Measurements from ENCODE around the gene WHRN.

DNA sequence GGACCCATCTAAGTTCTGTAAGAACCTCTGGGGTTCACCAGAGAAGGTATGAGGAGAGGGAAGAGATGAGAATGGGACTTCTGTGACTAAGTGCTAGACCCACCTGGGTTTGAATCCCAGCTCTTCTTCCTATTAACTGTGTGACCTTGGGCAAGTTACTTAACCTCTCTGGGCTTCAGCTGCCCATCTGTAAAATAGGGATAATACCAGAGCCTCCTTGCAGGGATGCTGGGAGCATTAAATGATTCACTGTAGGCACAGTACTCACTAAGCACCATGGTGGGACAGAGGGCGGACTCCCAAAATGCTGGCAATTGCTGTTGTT, 53.6 kb downstream of the WHRN start:
- TF ChIP-seq CTCF (IDR thresholded peaks at IDR 0.05; ENCODE audit: insufficient read depth, low read length, poor library complexity, severe bottlenecking) (no peak), EZH2phosphoT487 (conservative IDR thresholded peaks at IDR 0.05; ENCODE audit: low read length) (no peak)
